Measurements from ENCODE around the gene SLC16A3.

GRCh38 chr17:82285141-82285540 is 56.3 kb downstream of the SLC16A3 start:
- no peak for TF ChIP-seq POLR2A (IDR thresholded peaks at IDR 0.05)
- TF ChIP-seq CTCF (IDR thresholded peaks at IDR 0.05): no peak
